Muscle of leg (tissue), 11 donors: Measurements from ENCODE around the gene ACOX2. TPM values are rescaled to one million over a fixed set of nuclear protein-coding genes. Genes with fewer than 3 reads are reported as not detected.

ENCODE experiments used
- DNase-seq: peaks from one replicate; pipeline ENCODE4 v3.0.0; 2013
- H3K27ac ChIP-seq: one replicate; pipeline ENCODE4 v1.5.1; 2013; ENCODE audit warnings: mild to moderate bottlenecking, low read length, control low read depth
- H3K27me3 ChIP-seq: one replicate; pipeline ENCODE4 v1.6.1; 2013; ENCODE audit warnings: low read length; ENCODE audit not compliant: control insufficient read depth, insufficient read depth
- H3K36me3 ChIP-seq: one replicate; pipeline ENCODE4 v1.6.1; 2013; ENCODE audit warnings: low read length; ENCODE audit not compliant: control insufficient read depth, insufficient read depth
- H3K4me1 ChIP-seq: one replicate; pipeline ENCODE4 v1.6.1; 2013; ENCODE audit warnings: low read length; ENCODE audit not compliant: control insufficient read depth, insufficient read depth
- H3K4me3 ChIP-seq: one replicate; pipeline ENCODE4 v1.5.1; 2013; ENCODE audit warnings: low read length, control low read depth
- H3K9me3 ChIP-seq: replicated peaks from 2 replicates; pipeline ENCODE4 v1.6.1; 2013; ENCODE audit warnings: low read depth, low read length; ENCODE audit not compliant: control insufficient read depth
- WGBS: methylation state at CpG from one replicate; pipeline ENCODE4 v1.1.5; 2013; ENCODE audit warnings: missing lambda C conversion rate; ENCODE audit not compliant: insufficient coverage; 5-methylcytosine and 5-hydroxymethylcytosine counted together
- polyA plus RNA-seq, 8 donors: library from polyadenylated mRNA; unstranded; fragments of 120-200 nt; gene quantifications; one replicate each; pipeline versions ENCODE4 v1.2.1 to v1.2.3, GENCODE V29; 2013; ENCODE audit warnings: inconsistent platforms in 1 of 8, low replicate concordance in 1 of 8; ENCODE audit not compliant: insufficient read length in 8 of 8, insufficient read depth in 1 of 8
- total RNA-seq: library from RNA; stranded (reverse); fragments of 120-200 nt; gene quantifications from one replicate; pipeline ENCODE4 v1.2.4, GENCODE V29; 2013

The ACOX2 gene
- total and polyA plus RNA-seq, 9 donors: 21.9 to 29.1 (median 23.6) TPM

DNA sequence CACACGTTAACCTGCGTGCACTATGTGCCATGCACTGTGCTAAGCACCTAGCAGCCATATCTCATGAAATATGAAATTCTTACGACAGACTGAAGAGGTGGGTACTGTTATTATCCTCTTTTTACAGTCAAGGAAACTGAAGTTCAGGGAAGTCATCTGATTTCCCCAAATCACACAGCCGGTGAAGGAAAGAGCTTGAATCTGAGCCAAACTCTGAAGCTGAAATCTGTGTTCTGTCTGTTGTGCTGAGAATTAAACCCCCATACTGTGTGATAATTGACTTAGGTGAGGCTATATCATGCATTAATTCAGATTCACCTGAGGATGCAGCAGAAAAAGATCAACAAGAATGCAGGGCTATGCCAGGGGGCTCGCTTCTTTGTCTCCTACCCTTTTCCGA, 39.7 kb upstream of the ACOX2 start:
- no peak for DNase-seq
- Histone ChIP-seq H3K9me3 (no peaks in the 10 kb centered on the region), H3K27me3 (no peaks in the 10 kb centered on the region), H3K4me3 (no peak overlapping the region), H3K4me1 (peaks cover 53% of the 10 kb centered on the region), H3K36me3 (no peaks in the 10 kb centered on the region), H3K27ac (no peak overlapping the region)
- WGBS: 88% methylated on average over 2 of the region's 6 CpGs

DNA sequence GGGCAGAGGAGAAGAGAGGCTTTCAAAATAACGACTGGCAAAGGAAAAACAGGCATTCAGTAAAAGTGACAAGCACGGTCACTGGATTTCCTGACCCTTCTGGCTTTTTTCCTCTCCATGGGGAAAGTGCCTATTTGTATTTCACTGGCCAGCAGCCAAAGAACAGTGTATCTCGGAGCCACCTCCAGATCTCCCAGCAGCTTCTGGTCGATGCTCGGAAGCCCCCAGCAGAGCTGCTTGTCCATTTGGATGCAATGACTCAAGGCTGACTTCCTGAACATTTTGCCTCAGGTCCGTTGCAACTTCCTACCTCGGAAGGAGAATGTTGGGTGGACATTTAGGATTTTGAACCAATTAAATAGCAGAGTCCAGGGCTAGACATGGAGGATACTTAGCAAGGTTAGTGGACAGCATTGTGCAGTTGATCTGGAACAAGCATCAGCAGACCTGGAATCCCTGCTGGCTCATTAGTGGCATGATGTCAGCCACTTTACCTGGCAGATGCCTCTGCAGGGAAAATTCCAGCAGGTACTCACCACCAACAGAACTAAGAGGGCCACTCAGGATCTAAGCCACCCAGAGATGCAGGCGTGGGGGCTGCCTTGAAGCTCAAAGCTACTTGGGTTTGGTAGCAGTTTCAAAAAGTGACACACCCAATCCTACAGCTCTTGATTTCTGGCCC, 39.1 kb upstream of the ACOX2 start:
- no peaks in the 10 kb centered on the region for H3K27me3 ChIP-seq
- WGBS: 31% methylated on average over 8 of the region's 8 CpGs
- H3K27ac ChIP-seq: peak overlapping the region; percentile 11
- H3K4me1 ChIP-seq: peaks cover 47% of the 10 kb centered on the region
- no peak for DNase-seq
- H3K4me3 ChIP-seq: no peak overlapping the region
- H3K9me3 ChIP-seq: no peaks in the 10 kb centered on the region
- H3K36me3 ChIP-seq: no peaks in the 10 kb centered on the region

GRCh38 chr3:58574682-58575081, 37.7 kb upstream of the ACOX2 start:
- Histone ChIP-seq H3K9me3 (no peaks in the 10 kb centered on the region), H3K36me3 (no peaks in the 10 kb centered on the region), H3K4me3 (no peak overlapping the region), H3K27ac (no peak overlapping the region), H3K27me3 (no peaks in the 10 kb centered on the region), H3K4me1 (peaks cover 46% of the 10 kb centered on the region)
- WGBS: 72% methylated on average over 4 of the region's 4 CpGs
- DNase-seq: no peak

DNA sequence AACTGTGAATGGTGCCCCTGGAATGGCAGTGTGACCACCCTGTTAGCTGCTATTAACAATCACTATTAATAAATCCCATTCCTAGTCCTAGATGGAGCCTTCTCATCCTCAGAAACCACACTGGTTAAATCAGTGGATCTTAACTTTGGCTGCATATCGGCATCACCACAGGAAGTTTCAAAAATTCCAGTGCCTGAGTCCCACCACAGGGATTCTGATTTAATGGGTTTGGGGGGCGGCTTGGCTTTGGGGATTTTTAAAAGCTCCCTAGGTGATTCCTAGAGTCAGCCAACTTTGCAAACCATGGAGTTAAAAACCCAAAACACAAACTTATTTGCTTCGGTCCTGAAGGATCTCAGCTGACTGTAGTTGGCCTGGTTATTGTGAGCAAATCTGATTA, 37.1 kb upstream of the ACOX2 start:
- no peak for DNase-seq
- H3K4me3 ChIP-seq: no peak overlapping the region
- H3K27me3 ChIP-seq: no peaks in the 10 kb centered on the region
- no peaks in the 10 kb centered on the region for H3K36me3 ChIP-seq
- WGBS: no CpG with 5 or more reads among the region's 3 CpGs
- H3K27ac ChIP-seq: no peak overlapping the region
- H3K4me1 ChIP-seq: peaks cover 46% of the 10 kb centered on the region
- H3K9me3 ChIP-seq: no peaks in the 10 kb centered on the region

DNA sequence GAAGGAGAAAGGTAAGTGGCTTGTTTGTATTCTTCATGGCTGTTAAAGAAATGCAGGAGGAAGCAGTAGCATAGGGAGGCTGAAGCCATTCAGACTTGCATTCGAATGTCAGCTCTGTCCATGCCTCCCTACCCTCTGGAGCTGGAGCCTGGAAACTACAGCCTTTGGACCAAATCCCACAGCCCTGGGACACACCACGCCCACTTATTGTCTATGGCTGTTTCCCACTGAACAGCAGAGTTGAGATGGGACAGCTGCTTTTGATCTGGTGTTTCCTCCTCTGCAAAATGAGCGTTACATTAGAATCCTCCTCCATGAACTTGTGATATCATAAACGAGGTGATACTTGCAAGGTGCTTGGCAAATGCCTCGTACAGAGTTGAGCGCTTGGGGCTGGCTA, 36.6 kb upstream of the ACOX2 start:
- H3K27me3 ChIP-seq: no peaks in the 10 kb centered on the region
- H3K36me3 ChIP-seq: no peaks in the 10 kb centered on the region
- peak; percentile 64 for DNase-seq
- H3K9me3 ChIP-seq: no peaks in the 10 kb centered on the region
- peaks cover 46% of the 10 kb centered on the region for H3K4me1 ChIP-seq
- H3K27ac ChIP-seq: no peak overlapping the region
- H3K4me3 ChIP-seq: no peak overlapping the region
- 46% methylated on average over 5 of the region's 6 CpGs for WGBS

DNA sequence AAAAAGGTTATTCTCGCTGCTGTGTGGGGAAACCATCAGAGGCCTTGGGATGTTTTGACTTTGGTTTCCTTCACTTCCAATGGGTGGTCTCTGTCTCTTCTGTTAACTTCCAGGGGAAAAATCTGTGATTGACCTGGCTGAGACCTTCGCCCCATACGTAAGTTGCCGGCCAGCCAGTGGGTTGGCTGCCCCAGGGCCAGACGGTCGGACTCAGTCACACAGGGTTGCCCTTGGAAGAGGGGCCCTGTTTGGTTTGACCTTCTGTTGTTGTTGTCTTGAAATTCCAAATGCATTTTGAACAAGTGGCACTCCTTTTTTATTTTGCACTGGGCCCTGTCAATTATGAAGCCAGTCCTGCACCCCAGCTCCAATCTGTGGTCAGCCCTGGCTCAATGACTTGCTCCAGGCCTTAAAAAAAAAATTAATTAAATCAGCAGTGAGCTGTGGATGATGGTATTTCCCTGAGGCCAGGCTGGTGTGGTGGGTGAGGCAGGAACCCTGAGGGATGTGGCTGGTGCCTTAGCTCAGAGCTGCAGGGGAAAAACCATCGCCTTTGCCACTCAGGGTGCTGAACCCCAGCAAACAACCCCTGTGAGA, 35.7 kb upstream of the ACOX2 start:
- Histone ChIP-seq H3K4me1 (peaks cover 43% of the 10 kb centered on the region), H3K4me3 (no peak overlapping the region), H3K27ac (no peak overlapping the region), H3K27me3 (no peaks in the 10 kb centered on the region), H3K9me3 (no peaks in the 10 kb centered on the region), H3K36me3 (no peaks in the 10 kb centered on the region)
- DNase-seq: no peak
- WGBS: 96% methylated on average over 7 of the region's 7 CpGs

- Histone ChIP-seq H3K27me3 (no peaks in the 10 kb centered on the region), H3K9me3 (no peaks in the 10 kb centered on the region), H3K36me3 (no peaks in the 10 kb centered on the region), H3K27ac (no peak overlapping the region), H3K4me1 (peaks cover 37% of the 10 kb centered on the region), H3K4me3 (no peak overlapping the region)
- DNase-seq: no peak
- 83% methylated on average over 6 of the region's 13 CpGs for WGBS
Observed at GRCh38 chr3:58572013-58572633, 35.1 kb upstream of the ACOX2 start.

- Histone ChIP-seq H3K4me3 (no peak overlapping the region), H3K27me3 (no peaks in the 10 kb centered on the region), H3K36me3 (no peaks in the 10 kb centered on the region), H3K27ac (no peak overlapping the region), H3K4me1 (peaks cover 27% of the 10 kb centered on the region), H3K9me3 (no peaks in the 10 kb centered on the region)
- WGBS: 90% methylated on average over 4 of the region's 5 CpGs
- no peak for DNase-seq
Observed at GRCh38 chr3:58570851-58571250, 33.9 kb upstream of the ACOX2 start.

GRCh38 chr3:58569287-58570001, 32.5 kb upstream of the ACOX2 start:
- H3K27me3 ChIP-seq: no peaks in the 10 kb centered on the region
- no peak for DNase-seq
- H3K9me3 ChIP-seq: no peaks in the 10 kb centered on the region
- no peaks in the 10 kb centered on the region for H3K36me3 ChIP-seq
- H3K27ac ChIP-seq: no peak overlapping the region
- H3K4me3 ChIP-seq: no peak overlapping the region
- 91% methylated on average over 10 of the region's 12 CpGs for WGBS
- H3K4me1 ChIP-seq: peaks cover 16% of the 10 kb centered on the region

- WGBS: 38% methylated on average over 14 of the region's 17 CpGs
- no peak overlapping the region for H3K4me3 ChIP-seq
- no peaks in the 10 kb centered on the region for H3K9me3 ChIP-seq
- H3K27me3 ChIP-seq: no peaks in the 10 kb centered on the region
- H3K4me1 ChIP-seq: peaks cover 10% of the 10 kb centered on the region
- H3K36me3 ChIP-seq: no peaks in the 10 kb centered on the region
- DNase-seq: peak; percentile 75
- H3K27ac ChIP-seq: no peak overlapping the region
Observed at GRCh38 chr3:58568572-58569286, 31.7 kb upstream of the ACOX2 start.
